ENCODE data around the gene BCL2L12.

GRCh38 chr19:49616532-49616931 lies 49.2 kb upstream of the BCL2L12 start:
- TF ChIP-seq POLR2A (IDR thresholded peaks at IDR 0.05) (no peak), CTCF (IDR thresholded peaks at IDR 0.05) (no peak)

Measured in esophagus squamous epithelium (tissue), 4 donors.